ENCODE data around the gene UBE2QL1.

GRCh38 chr5:6431214-6432195 is 17.2 kb upstream of the UBE2QL1 start:
- TF ChIP-seq POLR2AphosphoS5 (IDR thresholded peaks at IDR 0.05; ENCODE audit: borderline replicate concordance, low read depth, low read length) (no peak), EZH2 (IDR thresholded peaks at IDR 0.05) (no peak)
